ENCODE measurements around the gene TNFRSF21.

Gene TNFRSF21

DNA sequence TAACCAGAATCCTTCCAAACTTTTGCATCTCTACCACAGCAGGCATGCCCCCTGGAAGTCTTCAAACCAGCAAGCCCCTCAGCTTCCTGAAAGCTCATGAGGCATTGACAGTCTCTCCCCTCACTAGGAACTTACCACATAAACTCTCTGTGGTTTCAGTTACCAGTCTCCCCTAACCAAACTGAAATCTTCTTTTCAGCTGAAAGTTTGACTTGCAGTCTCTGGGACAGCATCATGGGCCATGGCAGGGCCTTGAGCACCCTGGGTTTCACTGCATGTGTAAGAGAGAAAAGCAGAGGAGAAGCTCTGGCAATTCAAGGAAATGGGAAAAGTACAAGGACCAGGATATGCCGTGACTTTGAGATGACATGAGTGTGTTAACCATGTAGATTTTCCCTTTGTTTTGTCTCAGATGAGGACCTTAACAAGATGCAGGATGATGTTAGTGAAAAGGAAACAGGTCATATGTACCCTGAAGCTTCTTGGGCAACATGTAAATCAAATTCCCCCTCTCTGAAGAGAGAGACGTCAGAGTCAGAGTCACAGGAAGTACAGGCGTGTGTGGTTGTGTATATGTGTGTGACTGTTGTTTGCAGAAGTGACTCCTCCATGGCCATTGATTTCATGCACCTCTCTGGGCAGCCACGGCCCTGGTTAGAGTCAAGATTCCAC lies 106.3 kb downstream of the TNFRSF21 start:
- no peak for DNase-seq

DNA sequence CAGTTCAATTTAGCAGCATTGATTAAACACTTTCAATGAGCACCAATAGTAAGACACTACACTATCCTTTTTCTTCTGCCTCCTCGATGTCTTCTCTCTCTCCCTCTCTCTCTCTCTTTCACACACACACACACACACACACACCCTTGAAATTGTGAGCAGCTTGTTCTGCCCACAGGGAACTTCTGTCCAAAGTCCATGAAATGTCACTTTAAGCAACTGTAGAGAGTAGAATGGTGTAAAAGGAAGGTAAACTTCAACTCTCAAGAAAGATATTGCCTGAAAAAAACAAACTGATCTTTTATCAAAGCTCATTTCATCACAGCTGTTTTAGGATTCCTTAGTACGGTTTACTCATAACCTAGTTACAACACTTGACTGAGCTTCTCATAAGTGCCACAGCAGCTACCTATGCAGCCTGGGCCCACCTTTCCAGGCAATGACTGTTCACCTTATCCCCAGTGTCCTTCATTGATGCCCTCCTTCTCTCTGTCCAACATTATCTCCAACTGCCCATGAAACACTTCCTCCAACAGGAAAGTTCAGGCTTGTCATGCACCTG lies 107.0 kb downstream of the TNFRSF21 start:
- no peak for DNase-seq

- no peak for DNase-seq
Measured at GRCh38 chr6:47200536-47201334, 109.0 kb downstream of the TNFRSF21 start.

DNA sequence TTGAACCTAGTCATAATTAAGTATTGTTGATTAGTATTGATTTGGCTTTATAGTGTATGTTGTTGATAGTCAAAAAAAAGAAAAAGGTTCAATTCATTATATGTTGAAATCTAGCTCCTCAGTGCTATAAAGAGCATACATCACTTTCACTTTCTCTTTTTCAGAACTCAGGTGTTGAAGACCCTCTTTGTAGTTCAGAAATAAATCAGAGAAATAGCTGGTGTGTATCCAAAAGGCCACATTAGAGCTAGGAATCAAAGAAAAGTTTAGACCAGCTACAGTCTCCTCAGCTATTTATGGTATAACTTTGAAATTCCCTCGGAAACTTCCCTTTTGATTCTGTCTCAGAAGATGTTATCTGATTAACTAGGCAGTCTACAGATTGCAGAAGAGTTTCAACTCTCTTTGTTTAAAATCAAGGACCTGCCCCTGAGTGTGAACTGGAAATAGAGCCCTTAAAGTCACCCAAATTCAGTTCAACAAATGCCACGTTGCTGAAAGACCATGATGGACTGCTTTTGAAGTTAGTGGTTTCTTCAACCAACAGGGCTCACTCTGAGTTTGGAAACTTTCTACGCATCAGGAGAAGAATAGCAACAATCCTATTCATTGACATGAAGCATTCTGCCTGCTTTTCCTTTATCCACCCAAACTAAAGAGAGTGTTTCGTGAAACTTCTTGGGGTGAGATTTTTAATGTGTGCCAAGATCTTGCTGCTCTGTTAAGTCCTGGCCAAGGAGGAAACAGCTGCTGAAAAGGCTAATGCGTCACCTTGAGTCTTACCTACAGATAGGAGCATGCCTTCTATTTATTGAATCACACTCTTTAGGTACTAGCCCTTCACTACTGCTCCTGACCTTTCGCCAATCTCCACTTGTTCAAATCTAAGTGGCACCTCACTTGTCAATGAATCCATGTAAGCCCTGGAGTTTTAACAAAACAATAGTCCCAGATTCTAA lies 111.7 kb downstream of the TNFRSF21 start:
- no peak for DNase-seq

GRCh38 chr6:47196113-47196512 lies 113.6 kb downstream of the TNFRSF21 start:
- DNase-seq = no peak

DNA sequence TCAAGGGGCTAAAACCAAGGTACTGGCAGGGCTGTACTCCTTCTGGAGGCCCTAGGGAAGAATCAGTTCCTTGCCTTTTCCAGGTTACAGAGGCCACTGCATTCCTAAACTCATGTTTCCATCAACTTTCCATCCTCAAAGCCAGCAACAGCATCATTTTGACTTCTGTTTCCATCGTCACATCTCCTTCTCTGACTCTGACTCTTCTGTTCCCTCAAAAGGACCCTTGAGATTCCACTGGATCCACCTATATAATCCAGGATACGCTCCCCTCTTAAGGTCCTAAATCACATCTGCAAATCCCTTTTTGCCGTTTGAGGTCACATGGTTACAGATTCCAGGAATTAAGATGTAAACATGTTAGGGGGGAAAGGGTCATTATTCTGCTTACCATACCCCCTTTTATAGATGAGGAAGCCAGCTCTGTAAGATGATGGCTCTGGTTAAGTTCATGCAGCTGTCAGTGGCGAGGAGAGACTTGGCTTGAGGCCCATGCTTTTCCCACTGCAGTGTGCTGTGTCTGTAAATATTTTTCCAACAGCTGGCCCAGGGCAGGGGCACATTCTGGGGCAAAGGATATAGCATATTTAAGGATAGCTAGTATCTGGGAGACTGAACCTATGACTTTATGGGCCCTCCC lies 114.6 kb downstream of the TNFRSF21 start:
- DNase-seq = no peak

GRCh38 chr6:47188588-47189021 lies 121.1 kb downstream of the TNFRSF21 start:
- DNase-seq = no peak

DNA sequence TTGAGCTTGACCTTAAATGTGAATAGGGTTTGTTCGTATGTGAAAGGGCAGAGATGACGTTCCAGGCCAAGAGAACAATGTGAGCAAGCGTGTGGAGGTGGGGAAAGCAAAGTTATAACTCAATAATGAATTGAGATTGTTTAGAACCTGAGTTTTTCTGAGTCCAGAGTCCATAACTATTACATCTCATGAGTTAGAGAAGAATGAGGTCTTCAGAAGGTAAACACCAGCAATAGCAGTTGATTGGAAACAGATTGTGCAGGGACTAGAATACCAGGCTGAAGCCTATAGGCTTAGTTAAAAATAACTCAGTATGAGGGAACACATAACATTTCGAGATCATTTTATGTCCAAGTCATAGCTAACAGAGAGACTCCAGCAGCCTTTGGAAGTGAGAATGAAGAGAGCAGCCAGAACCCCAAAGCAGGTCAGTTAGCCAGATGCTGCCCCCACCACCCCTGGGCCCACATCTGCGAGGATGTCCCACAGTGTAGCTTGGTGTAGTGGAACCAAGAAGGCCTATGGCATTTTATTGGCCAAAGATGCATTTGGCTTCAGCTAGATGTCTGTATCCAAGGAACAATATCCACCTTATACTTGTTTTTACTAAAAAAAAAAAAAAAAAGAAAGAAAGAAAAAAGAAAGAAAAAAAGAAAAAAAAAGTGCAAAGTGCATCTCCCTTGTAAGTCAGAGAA lies 121.7 kb downstream of the TNFRSF21 start:
- DNase-seq = no peak

- DNase-seq = no peak
Measured at GRCh38 chr6:47187113-47187512, 122.6 kb downstream of the TNFRSF21 start.

DNA sequence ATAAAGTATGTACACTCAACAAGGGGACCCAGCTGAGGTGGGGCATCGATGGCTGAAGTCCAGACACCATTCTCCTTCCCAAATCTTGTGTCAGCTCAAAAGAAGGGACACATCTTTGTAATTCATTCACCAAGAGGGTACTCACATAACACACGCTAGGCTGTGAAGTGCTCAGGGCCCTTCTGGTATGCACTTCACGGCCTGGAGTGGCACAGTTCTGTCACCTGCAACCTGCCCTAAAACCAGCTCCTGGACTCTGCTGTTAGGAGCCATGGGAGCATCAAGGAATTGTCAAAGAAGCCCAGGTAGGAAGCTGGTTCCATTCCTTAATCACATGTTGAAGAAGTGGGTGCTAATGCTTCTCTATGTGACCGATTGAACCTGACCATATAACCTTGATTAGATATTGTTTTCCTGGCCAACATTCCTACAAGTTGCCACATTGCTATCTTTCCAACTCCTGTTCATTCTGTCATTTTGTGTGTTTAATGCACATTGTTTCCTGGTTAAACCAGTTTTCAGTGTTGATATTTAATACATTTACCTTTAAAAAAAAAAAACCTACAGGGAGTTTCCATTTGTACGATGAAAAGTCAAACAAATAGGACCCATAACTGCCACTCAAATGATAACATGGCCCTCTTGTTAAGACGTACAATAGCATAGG lies 127.3 kb downstream of the TNFRSF21 start:
- DNase-seq = no peak

- DNase-seq = no peak
Measured at GRCh38 chr6:47181681-47182080, 128.0 kb downstream of the TNFRSF21 start.

All from activated gamma-delta T cell treated with Interleukin-2 at 50 U/mL for 16 hours (primary cell).